ENCODE results near the gene ZNF70. TPM values are rescaled to one million over a fixed set of nuclear protein-coding genes. Genes with fewer than 3 reads are reported as not detected.

The ZNF70 gene
- total and polyA plus RNA-seq, 9 of the 15 experiments (the other 6 are each of a cell fraction or from before 2014, with no cell fraction given), result 0.14 to 3.3 (median 1.4) TPM

- TF ChIP-seq ZFPM2 (CRISPR knock-in tag; IDR thresholded peaks at IDR 0.05) (no peak), RFX5 (IDR thresholded peaks at IDR 0.05; ENCODE audit: low read depth, low read length) (peak; percentile 48; the same call in 1 of the 2 replicates), ATF4 (CRISPR knock-in tag; IDR thresholded peaks at IDR 0.05) (no peak), ZSCAN29 (IDR thresholded peaks at IDR 0.05) (no peak), ZNF12 (CRISPR knock-in tag; IDR thresholded peaks at IDR 0.05) (no peak), ZHX1 (conservative IDR thresholded peaks at IDR 0.05; ENCODE audit: low read length) (no peak), ARID3B (CRISPR knock-in tag; IDR thresholded peaks at IDR 0.05; ENCODE audit: borderline replicate concordance) (no peak), ZNF134 (CRISPR knock-in tag; conservative IDR thresholded peaks at IDR 0.05) (no peak), HEY1 (CRISPR knock-in tag; IDR thresholded peaks at IDR 0.05; ENCODE audit: borderline replicate concordance) (no peak), ZNF174 (CRISPR knock-in tag; IDR thresholded peaks at IDR 0.05) (no peak), E2F6 (IDR thresholded peaks at IDR 0.05; ENCODE audit: borderline replicate concordance in 1 of 2, extremely low read depth in 1 of 2, insufficient read depth in 1 of 2, insufficient read length in 1 of 2, low read depth in 1 of 2, low read length in 1 of 2, poor library complexity in 1 of 2, severe bottlenecking in 1 of 2) (peak; percentile 49 to 53), ATF7 (IDR thresholded peaks at IDR 0.05) (0 out of 2 replicates have a peak, but pooled peaks have one; percentile 13), POLR2A (conservative IDR thresholded peaks at IDR 0.05) (peak; percentile 83), RNF219 (CRISPR knock-in tag; IDR thresholded peaks at IDR 0.05) (no peak), FIP1L1 (IDR thresholded peaks at IDR 0.05; ENCODE audit: low read depth, low read length, poor library complexity, severe bottlenecking) (no peak), NEUROD1 (IDR thresholded peaks at IDR 0.05; ENCODE audit: borderline replicate concordance, low read depth, low read length, partially characterized antibody) (no peak), FOXK1 (CRISPR knock-in tag; IDR thresholded peaks at IDR 0.05; ENCODE audit: borderline replicate concordance) (no peak), EP400 (IDR thresholded peaks at IDR 0.05) (peak; percentile 66), ELF1 (tag; IDR thresholded peaks at IDR 0.05) (peak; percentile 91), NFIX (CRISPR knock-in tag; IDR thresholded peaks at IDR 0.05; ENCODE audit: low read depth) (no peak)
Measured at GRCh38 chr22:23750714-23751440, at the start of gene ZNF70 (continued).

Data from K562 (cell line).